Measurements from ENCODE around the gene PRDM5.

PRDM5 gene

DNA sequence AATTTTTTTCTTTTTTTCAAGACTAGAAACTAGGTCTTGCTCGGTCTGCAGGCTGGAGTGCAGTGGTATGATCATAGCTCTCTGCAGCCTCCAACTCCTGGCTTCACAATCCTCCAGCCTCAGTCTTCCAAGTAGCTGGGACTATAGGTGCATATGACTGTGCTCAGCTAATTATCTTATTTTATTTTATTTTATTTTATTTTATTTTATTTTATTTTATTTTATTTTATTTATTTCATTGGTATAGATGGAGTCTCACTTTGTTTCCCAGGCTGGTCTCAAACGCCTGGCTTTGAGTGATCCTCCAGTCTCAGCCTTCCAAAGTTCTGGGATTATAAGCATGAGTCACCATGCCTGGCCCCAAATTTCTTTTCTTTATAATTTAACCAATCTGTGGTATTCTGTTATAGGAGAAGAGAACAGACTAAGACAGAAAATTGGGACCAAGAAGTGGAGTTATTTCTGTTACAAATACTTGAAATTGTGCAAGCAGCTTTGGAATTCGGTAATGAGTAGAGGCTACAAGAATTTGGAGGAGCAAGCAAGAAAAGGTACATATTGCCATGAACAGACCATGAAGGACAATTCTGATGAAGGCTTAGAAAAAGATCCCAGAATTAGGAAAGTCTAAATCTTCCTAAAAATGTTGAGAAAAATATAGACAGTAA, 4.0 kb upstream of the PRDM5 start:
- no peak overlapping the region for H4K91ac ChIP-seq (ENCODE audit: low read depth, low read length)
- no CpG with 5 or more reads among the region's 3 CpGs for WGBS (ENCODE audit: extremely low coverage, insufficient coverage, insufficient read length)
- H3K9ac ChIP-seq (ENCODE audit: low read length): no peak overlapping the region
- H3K4me2 ChIP-seq (ENCODE audit: low read length): no peak overlapping the region
- no peak overlapping the region for H2AFZ ChIP-seq (ENCODE audit: insufficient read depth, low read length, poor library complexity)
- H3K79me1 ChIP-seq (ENCODE audit: low read length): peaks cover 17% of the 10 kb centered on the region
- no peak overlapping the region for H3K14ac ChIP-seq (ENCODE audit: low read length)
- H3K4me3 ChIP-seq (ENCODE audit: low read depth, low read length): no peak overlapping the region
- DNase-seq: peak in 1 of 2 donors; percentile 69
- no peak overlapping the region for H2BK5ac ChIP-seq (ENCODE audit: low read depth, low read length, poor library complexity)
- H2BK12ac ChIP-seq (ENCODE audit: low read length): no peak overlapping the region
- H3K27ac ChIP-seq (ENCODE audit: low read depth, low read length): no peak overlapping the region
- H3K9me3 ChIP-seq (ENCODE audit: insufficient read depth, low read depth, low read length): peaks cover 2% of the 10 kb centered on the region
- no peak overlapping the region for H3K23ac ChIP-seq (ENCODE audit: low read length)
- no peak overlapping the region for H4K8ac ChIP-seq (ENCODE audit: low read depth, low read length)
- no peaks in the 10 kb centered on the region for H3K4me1 ChIP-seq (ENCODE audit: control insufficient read depth in 1 of 2, insufficient read depth in 2 of 2, low read length in 2 of 2)
- no peak overlapping the region for H2AK5ac ChIP-seq (ENCODE audit: low read length)
- H3K36me3 ChIP-seq (ENCODE audit: control insufficient read depth in 1 of 2, insufficient read depth in 2 of 2, low read length in 2 of 2): no peaks in the 10 kb centered on the region
- H3K79me2 ChIP-seq (ENCODE audit: control insufficient read depth, insufficient read depth, low read length, poor library complexity): peaks cover 9% of the 10 kb centered on the region
- H3K4ac ChIP-seq (ENCODE audit: low read depth, low read length): no peak overlapping the region
- H2BK120ac ChIP-seq (ENCODE audit: insufficient read depth, low read length, poor library complexity): no peak overlapping the region
- H3K18ac ChIP-seq (ENCODE audit: low read length): no peak overlapping the region
- no peaks in the 10 kb centered on the region for H3K27me3 ChIP-seq (ENCODE audit: insufficient read depth, low read length)
- no peak overlapping the region for H4K12ac ChIP-seq (ENCODE audit: low read depth, low read length)

DNA sequence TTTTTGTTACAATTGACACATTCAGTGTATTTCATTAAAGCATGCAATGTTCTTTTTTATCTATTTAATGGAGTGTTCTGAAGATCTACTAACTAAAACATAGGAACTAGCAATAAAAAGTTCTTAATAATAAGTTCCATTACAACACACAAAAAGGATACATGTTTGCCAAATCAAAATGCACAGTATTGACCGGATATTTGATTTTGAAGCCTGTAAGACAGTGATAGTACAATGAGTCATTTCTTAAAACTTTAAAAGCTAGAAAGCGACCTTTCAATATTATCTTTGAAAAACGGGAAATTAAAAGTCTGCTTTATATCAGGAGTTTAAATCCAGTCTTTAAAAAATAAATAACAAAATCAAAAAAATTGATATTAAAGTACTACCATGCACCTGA, 2.4 kb upstream of the PRDM5 start:
- Histone ChIP-seq H2BK5ac (ENCODE audit: low read depth, low read length, poor library complexity) (no peak overlapping the region), H3K27me3 (ENCODE audit: insufficient read depth, low read length) (no peaks in the 10 kb centered on the region), H2AK5ac (ENCODE audit: low read length) (no peak overlapping the region), H3K9ac (ENCODE audit: low read length) (no peak overlapping the region), H2BK120ac (ENCODE audit: insufficient read depth, low read length, poor library complexity) (no peak overlapping the region), H3K14ac (ENCODE audit: low read length) (no peak overlapping the region), H3K27ac (ENCODE audit: low read depth, low read length) (no peak overlapping the region), H3K4me1 (ENCODE audit: control insufficient read depth in 1 of 2, insufficient read depth in 2 of 2, low read length in 2 of 2) (peaks cover 0 to 3% of the 10 kb centered on the region in 2 experiments), H3K23ac (ENCODE audit: low read length) (no peak overlapping the region), H3K4me2 (ENCODE audit: low read length) (no peak overlapping the region), H3K79me2 (ENCODE audit: control insufficient read depth, insufficient read depth, low read length, poor library complexity) (peaks cover 9% of the 10 kb centered on the region), H3K4ac (ENCODE audit: low read depth, low read length) (no peak overlapping the region), H3K4me3 (ENCODE audit: low read depth, low read length) (no peak overlapping the region), H3K18ac (ENCODE audit: low read length) (no peak overlapping the region), H3K9me3 (ENCODE audit: insufficient read depth, low read depth, low read length) (peaks cover 2% of the 10 kb centered on the region), H4K8ac (ENCODE audit: low read depth, low read length) (no peak overlapping the region), H3K79me1 (ENCODE audit: low read length) (peaks cover 19% of the 10 kb centered on the region), H2BK12ac (ENCODE audit: low read length) (no peak overlapping the region), H3K36me3 (ENCODE audit: control insufficient read depth in 1 of 2, insufficient read depth in 2 of 2, low read length in 2 of 2) (no peaks in the 10 kb centered on the region), H2AFZ (ENCODE audit: insufficient read depth, low read length, poor library complexity) (no peak overlapping the region), H4K12ac (ENCODE audit: low read depth, low read length) (no peak overlapping the region), H4K91ac (ENCODE audit: low read depth, low read length) (no peak overlapping the region)
- no CpG with 5 or more reads among the region's 3 CpGs for WGBS (ENCODE audit: extremely low coverage, insufficient coverage, insufficient read length)
- no peak for DNase-seq

DNA sequence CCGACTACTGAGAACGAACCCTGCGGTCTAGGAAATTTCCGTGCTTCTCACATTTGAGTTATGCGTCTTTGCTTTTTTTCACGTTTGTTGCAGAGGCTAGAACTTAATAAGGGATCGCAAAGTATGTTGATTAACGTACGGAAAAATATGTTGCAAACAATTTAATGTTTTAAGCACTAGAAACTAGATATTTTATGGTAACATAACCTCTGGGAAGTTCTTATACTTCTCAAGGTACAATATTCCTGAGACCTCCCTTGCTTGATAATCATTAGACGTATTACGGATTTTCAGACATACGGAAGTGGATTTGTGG, 639 bp upstream of the PRDM5 start:
- Histone ChIP-seq H2BK12ac (ENCODE audit: low read length) (no peak overlapping the region), H3K9me3 (ENCODE audit: insufficient read depth, low read depth, low read length) (peaks cover 2% of the 10 kb centered on the region), H3K79me1 (ENCODE audit: low read length) (peaks cover 21% of the 10 kb centered on the region), H3K79me2 (ENCODE audit: control insufficient read depth, insufficient read depth, low read length, poor library complexity) (peaks cover 9% of the 10 kb centered on the region), H4K8ac (ENCODE audit: low read depth, low read length) (peak overlapping the region; percentile 74), H2BK120ac (ENCODE audit: insufficient read depth, low read length, poor library complexity) (peak overlapping the region; percentile 73), H3K23ac (ENCODE audit: low read length) (no peak overlapping the region), H3K4me2 (ENCODE audit: low read length) (peak overlapping the region; percentile 88), H3K4ac (ENCODE audit: low read depth, low read length) (no peak overlapping the region), H2AK5ac (ENCODE audit: low read length) (no peak overlapping the region), H3K27me3 (ENCODE audit: insufficient read depth, low read length) (no peaks in the 10 kb centered on the region), H4K91ac (ENCODE audit: low read depth, low read length) (peak overlapping the region; percentile 91), H4K12ac (ENCODE audit: low read depth, low read length) (no peak overlapping the region), H3K36me3 (ENCODE audit: control insufficient read depth in 1 of 2, insufficient read depth in 2 of 2, low read length in 2 of 2) (no peaks in the 10 kb centered on the region), H2AFZ (ENCODE audit: insufficient read depth, low read length, poor library complexity) (peak overlapping the region; percentile 30), H3K4me3 (ENCODE audit: low read depth, low read length) (no peak overlapping the region), H3K9ac (ENCODE audit: low read length) (peak overlapping the region; percentile 97), H3K14ac (ENCODE audit: low read length) (peak overlapping the region; percentile 85), H2BK5ac (ENCODE audit: low read depth, low read length, poor library complexity) (peak overlapping the region; percentile 86), H3K4me1 (ENCODE audit: control insufficient read depth in 1 of 2, insufficient read depth in 2 of 2, low read length in 2 of 2) (peaks cover 2 to 8% of the 10 kb centered on the region in 2 experiments), H3K27ac (ENCODE audit: low read depth, low read length) (peak overlapping the region; percentile 96), H3K18ac (ENCODE audit: low read length) (peak overlapping the region; percentile 66)
- WGBS (ENCODE audit: extremely low coverage, insufficient coverage, insufficient read length): no CpG with 5 or more reads among the region's 12 CpGs
- no peak for DNase-seq

GRCh38 chr4:120921456-120922380, 808 bp downstream of the PRDM5 start:
- Histone ChIP-seq H3K18ac (ENCODE audit: low read length) (peak overlapping the region; percentile 66), H3K9ac (ENCODE audit: low read length) (peak overlapping the region; percentile 97), H2BK120ac (ENCODE audit: insufficient read depth, low read length, poor library complexity) (peak overlapping the region; percentile 73), H3K79me1 (ENCODE audit: low read length) (peaks cover 21% of the 10 kb centered on the region), H2AFZ (ENCODE audit: insufficient read depth, low read length, poor library complexity) (peak overlapping the region; percentile 38), H4K91ac (ENCODE audit: low read depth, low read length) (peak overlapping the region; percentile 91), H2BK12ac (ENCODE audit: low read length) (no peak overlapping the region), H3K27me3 (ENCODE audit: insufficient read depth, low read length) (no peaks in the 10 kb centered on the region), H3K14ac (ENCODE audit: low read length) (peak overlapping the region; percentile 85), H3K4me3 (ENCODE audit: low read depth, low read length) (peak overlapping the region; percentile 81), H3K9me3 (ENCODE audit: insufficient read depth, low read depth, low read length) (no peaks in the 10 kb centered on the region), H3K27ac (ENCODE audit: low read depth, low read length) (peak overlapping the region; percentile 96), H4K8ac (ENCODE audit: low read depth, low read length) (peak overlapping the region; percentile 74), H3K4ac (ENCODE audit: low read depth, low read length) (peak overlapping the region; percentile 35), H3K23ac (ENCODE audit: low read length) (no peak overlapping the region), H3K36me3 (ENCODE audit: control insufficient read depth in 1 of 2, insufficient read depth in 2 of 2, low read length in 2 of 2) (no peaks in the 10 kb centered on the region), H2AK5ac (ENCODE audit: low read length) (peak overlapping the region; percentile 2), H3K4me2 (ENCODE audit: low read length) (peak overlapping the region; percentile 88), H4K12ac (ENCODE audit: low read depth, low read length) (peak overlapping the region; percentile 25), H3K79me2 (ENCODE audit: control insufficient read depth, insufficient read depth, low read length, poor library complexity) (peaks cover 9% of the 10 kb centered on the region), H2BK5ac (ENCODE audit: low read depth, low read length, poor library complexity) (peak overlapping the region; percentile 86), H3K4me1 (ENCODE audit: control insufficient read depth in 1 of 2, insufficient read depth in 2 of 2, low read length in 2 of 2) (peaks cover 2 to 12% of the 10 kb centered on the region in 2 experiments)
- DNase-seq: peak; percentile 1 to 45
- WGBS (ENCODE audit: extremely low coverage, insufficient coverage, insufficient read length): no CpG with 5 or more reads among the region's 51 CpGs
